SW 1271 (cell line): ENCODE results near the gene NKPD1.
"Not testable (repeated sequence)": the region's sequence is repeated elsewhere in the genome, so short reads cannot be mapped to it uniquely, and the experiment has no call there.

Source experiments
- DNase-seq, 2 experiments: peaks; one replicate each; lab custom pipeline; 2025; lab: John Stamatoyannopoulos, UW

Gene NKPD1

GRCh38 chr19:45139286-45140143, 21.3 kb downstream of the NKPD1 start:
- DNase-seq: no peak

GRCh38 chr19:45138303-45138751, 22.5 kb downstream of the NKPD1 start:
- DNase-seq: no peak

GRCh38 chr19:45137179-45137761, 23.5 kb downstream of the NKPD1 start:
- DNase-seq: no peak

DNA sequence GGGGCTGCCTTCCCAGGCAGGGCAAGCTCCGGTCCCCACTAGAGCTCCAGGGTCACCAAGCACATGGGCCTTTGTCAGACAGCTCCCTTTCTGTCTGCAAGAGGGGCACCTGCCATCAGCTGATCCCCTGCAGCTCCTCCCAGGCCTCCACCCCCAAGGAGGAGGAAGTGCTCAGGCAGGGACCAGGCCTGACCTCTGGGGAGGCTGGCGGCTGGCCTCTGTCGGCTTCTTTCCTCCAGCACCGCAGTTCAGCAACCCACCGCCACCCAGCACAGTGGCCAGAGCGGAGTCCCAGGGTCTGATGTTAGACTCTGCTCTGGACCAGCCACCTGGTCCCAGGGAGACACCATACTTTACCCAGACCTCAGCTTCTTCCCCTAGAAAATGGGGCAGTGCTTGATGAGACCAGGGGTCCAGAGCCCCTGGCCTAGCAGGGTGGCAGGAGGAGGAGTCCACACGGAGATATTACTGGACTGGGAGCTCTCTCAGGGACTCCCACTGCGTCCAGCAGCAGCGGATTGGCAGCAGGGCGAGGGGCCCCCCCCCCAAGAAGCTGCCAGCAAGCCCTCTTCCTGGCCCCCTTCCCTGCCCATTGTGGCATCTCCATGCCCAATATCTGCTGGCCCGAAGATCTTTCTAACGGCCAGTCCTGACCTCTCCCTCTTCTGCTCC, 24.1 kb downstream of the NKPD1 start:
- no peak for DNase-seq

GRCh38 chr19:45135176-45135885, 25.5 kb downstream of the NKPD1 start:
- DNase-seq: no peak

DNA sequence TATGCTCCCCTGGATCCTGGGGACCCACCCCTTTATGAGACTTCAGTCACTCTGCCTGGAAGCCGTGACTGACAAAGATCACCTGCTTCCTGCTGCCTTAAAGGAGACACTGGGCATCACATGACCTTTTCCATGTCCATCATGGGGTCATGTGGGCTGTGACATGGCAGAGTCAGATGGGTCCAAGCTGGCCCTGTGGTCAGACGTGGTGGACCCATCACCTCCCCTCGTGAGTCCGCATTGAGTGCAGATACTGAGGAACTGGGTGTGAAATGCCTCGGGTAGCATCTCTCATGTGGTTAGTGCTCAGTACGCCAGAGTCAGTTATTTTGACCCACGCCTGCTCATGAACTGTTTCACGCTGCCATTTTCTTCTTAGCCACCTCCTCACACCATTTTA, 27.1 kb downstream of the NKPD1 start:
- DNase-seq: no peak

DNA sequence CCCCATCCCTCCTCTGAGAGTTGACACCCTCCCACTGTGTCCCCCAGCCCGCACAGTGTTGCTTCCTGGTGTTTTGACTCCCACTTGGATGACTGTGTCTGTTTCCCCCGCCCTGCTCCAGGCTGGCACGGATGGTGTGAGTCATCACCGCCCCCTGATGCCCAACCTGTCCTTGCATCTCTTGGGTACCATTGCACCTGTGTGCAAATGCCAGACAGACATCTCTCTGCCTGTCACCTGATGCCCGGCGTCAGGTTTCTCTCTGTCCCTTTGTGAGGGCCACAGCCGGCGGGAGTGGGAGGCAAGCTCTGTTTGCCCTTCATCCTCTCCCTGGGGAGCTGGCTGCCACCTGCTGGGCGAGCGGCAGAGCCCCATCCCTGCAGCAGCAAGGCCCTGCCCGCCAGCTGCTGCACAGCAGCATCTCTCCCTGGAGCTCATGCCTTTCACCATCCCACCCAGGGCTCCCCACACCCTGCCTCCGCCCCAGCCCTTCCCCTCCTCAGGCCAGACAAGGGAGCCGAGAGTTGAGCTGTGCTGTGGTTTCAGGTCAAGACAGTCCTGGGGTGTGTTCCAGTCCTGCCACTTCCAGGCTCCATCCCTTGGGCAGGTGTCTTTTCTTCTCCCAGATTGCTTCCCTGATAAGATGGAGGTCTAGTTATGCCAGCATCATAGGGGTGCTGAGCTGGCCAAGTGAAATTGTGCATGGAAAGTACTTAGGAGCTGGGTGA, 29.7 kb downstream of the NKPD1 start:
- no peak for DNase-seq

GRCh38 chr19:45130236-45130635, 30.5 kb downstream of the NKPD1 start:
- DNase-seq: no peak

- DNase-seq: no peak
Observed at GRCh38 chr19:45128806-45129205, 32.0 kb downstream of the NKPD1 start.

DNA sequence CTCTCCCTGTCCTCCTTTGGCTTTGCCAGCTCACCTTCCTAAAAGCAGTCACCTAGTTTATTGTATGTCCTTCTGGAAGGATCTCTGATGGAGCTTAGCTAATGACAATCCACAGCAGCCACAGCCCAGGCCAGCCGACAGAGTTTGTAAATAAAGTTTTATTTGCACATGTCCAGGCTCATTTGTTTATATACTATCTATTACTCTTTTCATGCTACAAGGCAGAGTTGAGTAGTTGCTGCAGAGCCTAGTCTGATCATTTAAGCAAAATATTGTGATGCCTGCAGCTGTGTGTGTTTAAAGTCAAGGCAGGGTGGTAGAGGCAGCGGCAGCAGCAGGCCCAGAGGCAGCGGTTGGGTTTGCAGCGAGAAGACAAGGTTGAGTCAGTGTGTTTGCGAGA, 32.6 kb downstream of the NKPD1 start:
- no peak for DNase-seq

DNA sequence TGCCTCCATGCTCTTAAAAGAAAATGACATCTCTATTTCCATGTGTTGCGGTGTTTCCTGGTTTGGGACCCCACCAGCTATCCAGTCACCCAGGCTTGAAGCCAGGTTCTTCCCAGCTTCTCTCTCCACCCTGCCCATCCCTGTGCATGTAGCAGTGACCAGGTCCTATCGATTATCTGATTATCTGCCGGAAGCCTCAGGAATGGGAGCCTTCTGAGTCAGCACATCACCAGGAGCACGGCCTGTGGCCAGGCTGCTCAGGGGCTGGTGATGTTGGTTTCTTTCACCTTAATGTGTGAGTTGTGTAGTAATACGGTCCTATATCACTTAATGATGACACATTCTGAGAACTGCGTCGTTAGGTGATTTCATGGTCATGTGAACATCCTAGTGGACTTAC, 34.1 kb downstream of the NKPD1 start:
- no peak for DNase-seq

- DNase-seq: peak in 1 of 2 experiments; percentile 27
Observed at GRCh38 chr19:45125975-45126493, 34.7 kb downstream of the NKPD1 start.

DNA sequence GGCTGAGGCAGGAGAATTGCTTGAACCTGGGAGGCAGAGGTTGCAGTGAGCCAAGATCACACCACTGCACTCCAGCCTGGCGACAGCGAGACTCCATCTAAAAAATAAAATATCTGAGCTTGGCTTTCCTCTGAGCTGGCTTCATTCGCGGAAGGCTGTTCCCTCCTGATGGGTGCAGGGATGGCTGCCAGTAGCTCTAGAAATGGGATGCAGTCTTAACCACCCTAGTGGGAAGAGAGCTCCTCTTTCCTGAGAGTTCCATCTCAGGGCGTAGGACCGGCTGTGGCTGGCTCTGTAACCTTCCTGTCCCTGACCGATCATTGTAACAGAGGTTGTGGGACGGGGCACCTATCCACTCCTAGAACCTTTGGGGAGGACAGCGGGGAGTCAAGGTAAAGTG, 35.4 kb downstream of the NKPD1 start:
- DNase-seq: no peak

DNA sequence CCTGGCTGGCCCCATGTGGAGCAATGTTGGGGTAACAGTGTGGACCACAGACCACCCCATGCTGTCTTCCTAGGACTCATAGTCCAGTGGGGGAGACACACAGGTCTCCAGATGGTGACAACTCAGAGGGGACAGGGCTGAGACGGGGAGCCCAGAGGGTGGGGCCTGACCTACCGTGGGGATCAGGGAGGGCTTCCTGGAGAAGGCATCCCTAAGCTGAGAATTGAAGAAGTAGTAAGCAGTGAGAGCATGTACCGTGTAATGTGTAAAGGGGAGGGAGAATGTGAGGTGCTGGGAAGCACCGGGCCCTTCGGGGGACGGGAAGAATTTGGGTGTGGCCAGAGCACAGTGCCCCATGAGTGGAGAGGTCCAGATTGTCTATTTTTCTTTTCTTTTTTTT, 36.8 kb downstream of the NKPD1 start:
- no peak for DNase-seq

GRCh38 chr19:45123440-45123850, 37.3 kb downstream of the NKPD1 start:
- no peak for DNase-seq

GRCh38 chr19:45122832-45123231, 38.0 kb downstream of the NKPD1 start:
- DNase-seq: no peak

DNA sequence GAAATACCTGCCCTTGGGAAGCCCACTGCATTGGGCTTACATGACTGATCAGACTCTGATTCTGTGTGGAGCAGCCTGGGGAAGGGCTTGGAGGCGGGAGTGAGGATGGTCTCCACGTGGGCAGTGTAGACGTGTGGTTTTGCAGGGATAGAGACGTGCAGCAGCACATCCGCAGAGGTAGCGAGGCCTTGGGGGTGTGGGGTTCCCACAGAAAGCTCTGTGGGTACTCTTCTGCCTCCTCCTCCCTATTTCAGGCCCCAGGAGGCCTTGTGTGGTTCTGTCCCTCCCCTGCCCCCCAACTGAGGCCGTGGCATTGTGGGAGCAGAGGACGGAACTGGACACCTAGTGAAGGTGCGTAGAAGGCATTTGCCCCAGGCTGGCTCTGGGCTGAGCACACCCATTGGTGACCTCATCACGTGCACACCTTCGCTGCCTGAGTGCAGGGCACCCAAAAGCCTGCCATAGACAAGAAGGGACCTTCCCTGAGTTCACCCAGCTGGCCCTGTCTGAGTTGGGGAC, 38.9 kb downstream of the NKPD1 start:
- no peak for DNase-seq

DNA sequence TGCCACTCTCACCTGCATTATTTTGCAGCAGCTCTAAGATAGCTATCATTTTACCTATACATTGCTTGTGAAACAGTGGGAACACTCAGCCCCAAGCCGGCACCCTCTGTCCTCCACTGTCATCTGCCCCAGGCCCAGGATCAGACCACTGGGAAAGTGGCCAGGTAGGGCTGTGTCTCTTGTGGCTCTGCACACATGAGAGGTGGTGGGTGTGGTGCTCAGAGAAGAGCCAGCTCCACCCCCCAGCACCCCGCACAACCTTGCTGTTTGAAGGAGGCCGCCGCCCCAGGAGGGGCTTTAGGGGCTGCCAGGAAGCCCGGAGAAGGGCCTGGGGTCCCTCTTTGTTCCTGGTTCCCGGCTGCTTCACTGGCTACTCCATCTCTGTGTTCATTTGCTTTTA, 41.2 kb downstream of the NKPD1 start:
- DNase-seq: no peak

DNA sequence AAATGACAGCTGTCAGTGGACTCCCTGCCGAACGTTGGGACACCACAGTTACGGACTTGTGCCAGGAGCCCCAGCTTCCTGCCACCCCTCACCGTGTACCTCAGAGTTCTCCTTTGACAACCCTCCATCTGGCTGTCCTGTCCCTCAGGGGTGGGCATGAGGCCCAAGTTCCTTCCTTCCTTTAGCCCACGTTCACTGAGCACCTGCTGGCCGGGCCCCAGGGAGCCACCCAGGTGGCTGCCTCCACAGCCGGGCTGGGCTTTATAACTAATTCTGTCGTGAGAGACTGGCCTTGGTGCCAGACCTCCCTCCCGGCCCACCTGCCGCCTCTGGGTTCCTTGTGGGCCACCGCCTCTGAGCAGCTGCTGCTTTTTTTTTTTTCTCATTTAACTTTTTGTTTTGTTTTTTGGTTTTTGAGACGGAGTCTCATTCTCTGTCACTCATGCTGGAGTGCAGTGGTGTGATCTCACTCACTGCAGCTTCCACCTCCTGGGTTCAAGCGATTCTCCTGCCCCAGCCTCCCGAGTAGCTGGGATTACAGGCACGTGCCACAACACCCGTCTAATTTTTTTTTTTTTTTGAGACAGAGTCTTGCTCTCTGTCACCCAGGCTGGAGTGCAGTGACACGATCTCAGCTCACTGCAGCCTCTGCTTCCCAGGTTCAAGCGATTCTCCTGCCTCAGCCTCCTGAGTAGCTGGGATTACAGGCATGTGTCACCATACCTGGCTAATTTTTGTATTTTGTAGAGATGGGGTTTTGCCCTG, 42.0 kb downstream of the NKPD1 start:
- DNase-seq: not testable (repeated sequence)

DNA sequence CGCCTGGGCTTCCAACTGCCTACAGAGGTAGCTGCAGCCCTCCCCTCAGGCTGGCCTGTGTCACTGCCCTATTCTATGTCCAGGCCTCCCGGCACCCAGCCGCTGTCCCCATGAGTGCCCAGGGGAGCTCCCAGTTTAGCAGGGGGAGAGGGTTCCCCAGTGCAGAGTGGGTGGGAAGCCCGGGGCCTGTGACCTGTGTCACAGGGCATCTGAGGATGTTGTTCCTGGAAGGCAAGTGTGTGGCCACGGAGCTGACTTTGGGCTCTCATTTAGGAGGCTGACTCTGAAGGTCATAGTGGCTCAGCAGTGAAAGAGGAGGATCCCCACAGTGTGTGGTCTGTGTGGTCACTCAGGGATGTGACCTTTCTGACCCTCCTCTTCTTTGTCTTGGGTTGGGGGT, 42.7 kb downstream of the NKPD1 start:
- DNase-seq: no peak
